ENCODE results near the gene PALLD.

DNA sequence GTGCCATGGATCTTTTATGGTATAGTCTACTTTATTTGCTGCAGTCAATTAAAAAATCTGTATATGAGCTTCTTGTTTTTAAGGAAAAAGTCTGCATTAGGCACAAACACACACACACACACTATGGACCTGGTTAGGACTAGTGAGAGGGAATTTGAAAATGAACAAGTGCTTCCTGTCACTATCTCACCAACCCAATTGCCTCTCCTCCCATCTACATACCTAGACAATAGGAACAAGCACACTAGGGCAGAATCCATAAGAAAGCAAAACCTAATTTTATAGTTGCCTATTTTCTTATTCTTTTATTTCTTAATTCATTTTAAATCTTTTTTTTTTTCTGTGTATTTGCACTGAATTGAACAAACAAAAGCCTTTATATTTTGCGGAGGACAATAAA is 22.7 kb downstream of the PALLD start:
- TF ChIP-seq CTCF (optimal IDR thresholded peaks at IDR 0.05 in 1 of 3, IDR thresholded peaks at IDR 0.05 in 1 of 3, conservative IDR thresholded peaks at IDR 0.05 in 1 of 3; ENCODE audit: extremely low read depth in 1 of 3, insufficient read depth in 2 of 3, low read length in 3 of 3) (no peak), EZH2 (IDR thresholded peaks at IDR 0.05; ENCODE audit: low read length) (no peak)

Data from keratinocyte (primary cell).